Smooth muscle cell (in vitro differentiated cells): ENCODE data around the gene DZIP1. TPM values are rescaled to one million over a fixed set of nuclear protein-coding genes. Genes with fewer than 3 reads are reported as not detected.

ENCODE experiments used
- DNase-seq: peaks from one replicate; lab custom pipeline; 2025; ENCODE audit not compliant: unreplicated experiment; lab: John Stamatoyannopoulos, UW
- H2AFZ ChIP-seq: fragments of 200-600 bp; sonication (generic); 2 replicates; pipeline ENCODE4 v1.6.0; 2016; ENCODE audit warnings: antibody characterized with exemption, low read depth, mild to moderate bottlenecking
- H3F3A ChIP-seq: fragments of 200-600 bp; sonication (generic); 2 replicates; pipeline ENCODE4 v1.6.0; 2017; ENCODE audit warnings: antibody characterized with exemption, low read depth
- H3K27ac ChIP-seq: fragments of 200-600 bp; sonication (generic); 2 replicates; pipeline ENCODE4 v1.5.1; 2016; ENCODE audit warnings: low read depth, mild to moderate bottlenecking
- H3K27me3 ChIP-seq: fragments of 200-600 bp; sonication (generic); 2 replicates; pipeline ENCODE4 v1.6.1; 2016; ENCODE audit warnings: low read depth, mild to moderate bottlenecking
- H3K36me3 ChIP-seq: fragments of 200-600 bp; sonication (generic); 2 replicates; pipeline ENCODE4 v1.5.1; 2016; ENCODE audit warnings: low read depth
- H3K4me1 ChIP-seq: fragments of 200-600 bp; sonication (generic); 2 replicates; pipeline ENCODE4 v1.5.1; 2016; ENCODE audit warnings: low read depth
- H3K4me2 ChIP-seq: fragments of 200-600 bp; sonication (generic); 2 replicates; pipeline ENCODE4 v1.6.0; 2016; ENCODE audit warnings: mild to moderate bottlenecking
- H3K4me3 ChIP-seq: fragments of 200-600 bp; sonication (generic); 2 replicates; pipeline ENCODE4 v1.5.1; 2016; ENCODE audit warnings: mild to moderate bottlenecking
- H3K79me2 ChIP-seq: fragments of 200-600 bp; sonication (generic); 2 replicates; pipeline ENCODE4 v1.6.0; 2016; ENCODE audit warnings: low read depth, mild to moderate bottlenecking
- H3K9ac ChIP-seq: fragments of 200-600 bp; sonication (generic); 2 replicates; pipeline ENCODE4 v1.6.0; 2016; ENCODE audit warnings: low read depth
- H3K9me3 ChIP-seq: fragments of 200-600 bp; sonication (generic); replicated peaks from 2 replicates; pipeline ENCODE4 v1.5.1; 2016; ENCODE audit warnings: low read depth
- H4K20me1 ChIP-seq: fragments of 200-600 bp; sonication (generic); 2 replicates; pipeline ENCODE4 v1.6.0; 2016; ENCODE audit warnings: low read depth
- CTCF ChIP-seq: fragments of 200-600 bp; sonication (generic); IDR thresholded peaks from 2 replicates; pipeline ENCODE4 v1.5.1; 2017; ENCODE audit warnings: borderline replicate concordance, mild to moderate bottlenecking, antibody characterized with exemption; ENCODE audit not compliant: insufficient read depth, poor library complexity, severe bottlenecking
- WGBS: methylation state at CpG from one replicate; pipeline ENCODE4 v1.1.7; 2016; ENCODE audit warnings: low lambda C conversion rate; 5-methylcytosine and 5-hydroxymethylcytosine counted together
- polyA plus RNA-seq: library from polyadenylated mRNA; unstranded; fragments of >200 nt; fragmentation: Nextera tagmentation; extraction: Ambion mirVana; gene quantifications from 2 replicates; pipeline ENCODE4 v1.2.1, GENCODE V29; 2016
- total RNA-seq: library from RNA; depleted of rRNA; stranded (reverse); fragments of >200 nt; gene quantifications from 2 replicates; pipeline ENCODE4 v1.2.3, GENCODE V29; 2014

The DZIP1 gene
- total and polyA plus RNA-seq, 2 experiments from 2014 or later: 15.2 to 23.6 TPM

DNA sequence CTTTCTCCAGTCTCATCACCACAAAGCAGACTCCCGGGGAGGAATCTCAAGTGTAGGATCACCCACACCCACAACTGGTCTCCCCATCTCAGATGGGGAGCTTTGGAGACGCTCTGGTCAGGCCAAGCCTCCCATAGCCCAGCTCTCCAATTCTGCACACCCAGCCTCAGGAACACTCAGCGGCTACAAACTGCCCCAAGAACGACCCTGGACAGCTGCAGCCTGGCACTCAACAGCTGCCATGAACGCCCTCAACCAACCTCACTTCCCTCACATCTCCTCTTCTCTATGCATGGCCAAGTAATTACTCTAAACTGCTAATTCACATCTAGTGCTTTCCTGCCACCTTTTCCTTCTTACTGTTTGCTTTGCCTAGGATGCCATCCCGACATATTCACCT, 42.6 kb downstream of the DZIP1 start:
- Histone ChIP-seq H2AFZ (no peak overlapping the region), H3K4me3 (no peak overlapping the region), H3K36me3 (peaks cover 6% of the 10 kb centered on the region), H3K9me3 (no peaks in the 10 kb centered on the region), H3F3A (no peaks in the 10 kb centered on the region), H3K79me2 (no peaks in the 10 kb centered on the region), H3K27me3 (no peaks in the 10 kb centered on the region), H3K4me1 (no peaks in the 10 kb centered on the region), H3K9ac (no peak overlapping the region), H3K27ac (no peak overlapping the region), H4K20me1 (no peaks in the 10 kb centered on the region), H3K4me2 (no peak overlapping the region)
- no peak for DNase-seq
- WGBS: over 99% methylated on average over 6 of the region's 6 CpGs
- no peak for TF ChIP-seq CTCF

DNA sequence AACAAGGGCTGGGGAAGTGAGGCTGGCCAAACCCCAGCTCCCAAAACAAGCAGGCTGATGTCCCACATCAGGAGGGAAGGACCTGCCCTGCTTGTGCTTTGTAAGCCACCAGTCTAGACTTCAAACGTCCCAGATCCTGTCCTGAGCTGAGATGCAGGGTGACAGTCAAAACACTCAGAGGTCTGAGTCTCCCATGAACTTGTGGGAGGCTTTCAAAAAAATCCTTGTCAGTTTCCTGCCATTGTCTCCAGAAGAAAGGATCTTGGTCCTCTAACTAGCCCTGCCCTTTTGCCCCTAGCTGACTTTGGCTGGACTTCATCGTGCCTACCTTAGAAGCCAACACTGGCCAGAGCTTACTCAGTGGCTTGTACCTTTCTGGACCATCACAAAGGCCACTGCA, 43.3 kb downstream of the DZIP1 start:
- H3K4me3 ChIP-seq: no peak overlapping the region
- H3K27me3 ChIP-seq: no peaks in the 10 kb centered on the region
- no peak overlapping the region for H3K4me2 ChIP-seq
- peaks cover 6% of the 10 kb centered on the region for H3K36me3 ChIP-seq
- no peaks in the 10 kb centered on the region for H3K79me2 ChIP-seq
- H3K9ac ChIP-seq: no peak overlapping the region
- DNase-seq: no peak
- no peaks in the 10 kb centered on the region for H3K4me1 ChIP-seq
- no peak overlapping the region for H2AFZ ChIP-seq
- TF ChIP-seq CTCF: no peak
- no peaks in the 10 kb centered on the region for H3K9me3 ChIP-seq
- WGBS: 89% methylated on average over 2 of the region's 2 CpGs
- no peaks in the 10 kb centered on the region for H3F3A ChIP-seq
- no peaks in the 10 kb centered on the region for H4K20me1 ChIP-seq
- H3K27ac ChIP-seq: no peak overlapping the region

DNA sequence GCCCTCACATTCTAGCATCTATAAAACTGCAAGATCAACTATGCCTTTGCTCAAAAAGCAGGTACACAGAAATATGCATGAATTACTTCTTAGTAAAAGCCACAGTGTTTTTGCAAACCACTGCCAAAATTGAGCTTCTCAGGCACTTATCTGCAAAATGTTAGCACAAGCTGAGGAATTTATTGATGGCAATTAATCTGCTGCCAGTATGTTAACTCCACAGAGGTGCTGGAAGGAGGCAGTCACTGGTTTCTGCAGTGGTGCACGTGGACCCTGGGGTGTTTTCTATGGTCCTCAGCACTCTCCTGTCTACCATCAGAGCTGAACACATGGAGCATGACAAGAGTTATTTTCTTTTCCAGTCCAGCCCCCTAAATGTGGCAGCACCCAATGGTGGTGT, 47.8 kb downstream of the DZIP1 start:
- Histone ChIP-seq H3K36me3 (peaks cover 8% of the 10 kb centered on the region), H3K27ac (no peak overlapping the region), H4K20me1 (no peaks in the 10 kb centered on the region), H3K79me2 (no peaks in the 10 kb centered on the region), H2AFZ (no peak overlapping the region), H3K4me1 (no peaks in the 10 kb centered on the region), H3K27me3 (no peaks in the 10 kb centered on the region), H3K9me3 (no peaks in the 10 kb centered on the region), H3K9ac (no peak overlapping the region), H3K4me2 (no peak overlapping the region), H3F3A (no peaks in the 10 kb centered on the region), H3K4me3 (no peak overlapping the region)
- DNase-seq: no peak
- no peak for TF ChIP-seq CTCF
- WGBS: 73% methylated on average over 1 of the region's 1 CpG

DNA sequence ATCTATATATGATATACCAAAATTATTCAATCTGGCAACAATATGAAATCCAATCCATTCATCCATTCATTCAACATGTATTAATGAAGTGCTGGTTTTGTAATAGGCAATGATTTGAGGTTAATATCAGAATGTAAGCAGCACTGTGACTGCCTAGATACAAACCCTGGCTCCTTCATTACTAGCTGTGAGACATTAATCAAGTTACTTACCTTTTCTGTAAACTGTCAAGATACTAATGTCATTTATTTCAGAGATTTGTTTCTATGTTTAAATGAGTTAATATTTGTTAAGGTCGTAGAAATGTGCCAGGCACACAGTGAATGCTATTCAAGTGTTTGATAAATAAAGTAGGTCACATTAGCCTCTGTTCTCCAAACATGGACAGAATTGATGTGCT, 51.0 kb downstream of the DZIP1 start:
- Histone ChIP-seq H3K27me3 (no peaks in the 10 kb centered on the region), H3K4me1 (no peaks in the 10 kb centered on the region), H3K36me3 (peaks cover 16% of the 10 kb centered on the region), H3K9me3 (no peaks in the 10 kb centered on the region), H3K79me2 (no peaks in the 10 kb centered on the region), H4K20me1 (no peaks in the 10 kb centered on the region), H3K4me3 (no peak overlapping the region), H3K27ac (no peak overlapping the region), H3K9ac (no peak overlapping the region), H3F3A (no peaks in the 10 kb centered on the region), H3K4me2 (no peak overlapping the region), H2AFZ (no peak overlapping the region)
- WGBS: 88% methylated on average over 1 of the region's 1 CpG
- DNase-seq: no peak
- TF ChIP-seq CTCF: no peak
